Measurements from ENCODE around the gene RAB3IL1.

DNA sequence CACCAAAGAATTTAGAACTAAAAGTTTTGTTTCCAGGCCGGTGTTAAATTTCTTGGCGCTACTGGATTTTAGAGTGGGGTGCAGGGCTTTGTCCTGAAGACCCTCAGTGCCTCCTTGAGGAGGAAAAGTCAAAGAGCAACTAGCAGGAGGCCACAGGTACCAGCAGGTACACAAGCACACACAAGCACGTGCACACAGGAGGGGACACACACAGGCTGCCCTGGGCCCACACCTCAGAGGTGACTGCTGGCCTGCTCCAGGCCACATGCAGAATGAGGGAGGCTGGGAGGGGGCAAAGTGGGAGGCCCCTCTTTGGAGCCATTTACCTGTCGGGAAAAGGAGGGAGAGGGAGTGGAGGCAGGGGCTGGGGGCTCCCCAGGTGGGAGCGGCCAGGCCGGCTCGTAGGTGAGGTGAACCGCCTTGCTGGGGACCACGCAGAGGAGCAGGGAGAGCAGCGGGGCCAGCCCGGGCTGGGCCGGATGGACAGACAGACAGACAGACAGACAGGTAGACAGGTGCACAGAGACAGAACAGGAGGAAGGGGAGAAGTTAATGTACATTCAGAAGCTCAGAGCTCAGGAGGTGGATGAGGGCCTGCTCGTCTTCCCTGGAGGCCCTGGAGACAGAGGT is 12.2 kb downstream of the RAB3IL1 start:
- TF ChIP-seq FOXP2 (optimal IDR thresholded peaks at IDR 0.05; ENCODE audit: control extremely low read depth, extremely low read length, insufficient read depth) (no peak), POLR2AphosphoS5 (IDR thresholded peaks at IDR 0.05; ENCODE audit: borderline replicate concordance, low read depth, low read length) (no peak), EZH2 (IDR thresholded peaks at IDR 0.05) (no peak)

Data from SK-N-MC (cell line).